ENCODE results near the gene SYT5. TPM values are rescaled to one million over a fixed set of nuclear protein-coding genes. Genes with fewer than 3 reads are reported as not detected.
A peak's percentile ranks its signal among the peaks of the same experiment; 100 is the strongest.

SYT5 gene
- not detected for total RNA-seq
- under 1 TPM; 0.29 to 0.59 TPM for polyA plus RNA-seq

GRCh38 chr19:55179606-55180484 lies at the start of gene SYT5:
Gene SYT5 (minus strand): TSS chr19:55180289. CDS start chr19:55179041, 1,248 bp downstream.
- peaks cover 42% of the 10 kb centered on the region for H3K27me3 ChIP-seq (ENCODE audit: insufficient read depth, low read length)
- peak within 1 kb of the TSS; percentile 42 to 63 for H3K4me3 ChIP-seq (ENCODE audit: low read length in 2 of 2)
- Mint-ChIP-seq H3K4me3 (peak within 1 kb of the TSS; percentile 70 to 88 (median 83)), H3K36me3 (peaks cover 0 to 3% of the 10 kb centered on the region in 2 donors), H3K27ac (peak within 1 kb of the TSS; percentile 87 to 99 (median 96)), H3K27me3 (peaks cover 41 to 55% of the 10 kb centered on the region in 2 donors), H3K4me1 (peaks cover 9 to 30% (median 19%) of the 10 kb centered on the region in 4 donors), H3K9me3 (peaks cover 0 to 4% (median 2%) of the 10 kb centered on the region in 8 donors)
- CTCF ChIA-PET (ENCODE audit: partially characterized antibody) = no interaction called here
- H3K4me1 ChIP-seq (ENCODE audit: insufficient read depth, low read length) = peaks cover 23% of the 10 kb centered on the region
- peak; percentile 57 to 66 (median 61) for DNase-seq
- intact Hi-C loops (cut with micrococcal nuclease) = loop anchor here (1.0 to 2.0 kb wide), 4 partner anchors 63 to 296 kb away; partner anchors contain the start of genes PPP1R12C, PPP6R1, RPL28 and ZNF628
- H3K27ac ChIP-seq (ENCODE audit: low read depth, low read length) = peak within 1 kb of the TSS; percentile 46
- H3K36me3 ChIP-seq (ENCODE audit: insufficient read depth, low read length) = no peaks in the 10 kb centered on the region
- POLR2A ChIA-PET (ENCODE audit: partially characterized antibody) = interaction anchor here (0.7 to 1.0 kb wide), 3 partner anchors 33 to 159 kb away, joined by 3 to 6 read pairs (median 4); partner anchors contain the start of genes KMT5C and PPP6R1
- no peaks in the 10 kb centered on the region for H3K9me3 ChIP-seq (ENCODE audit: control insufficient read depth in 1 of 2, low read length in 2 of 2)

- no peak overlapping the region for H3K4me3 ChIP-seq (ENCODE audit: low read length in 2 of 2)
- Mint-ChIP-seq H3K36me3 (peaks cover 20 to 66% of the 10 kb centered on the region in 2 donors), H3K4me3 (no peak overlapping the region), H3K27me3 (no peaks in the 10 kb centered on the region), H3K9me3 (no peaks in the 10 kb centered on the region), H3K27ac (no peak overlapping the region), H3K4me1 (peaks cover 0 to 5% (median 2%) of the 10 kb centered on the region in 4 donors)
- no peaks in the 10 kb centered on the region for H3K4me1 ChIP-seq (ENCODE audit: insufficient read depth, low read length)
- H3K36me3 ChIP-seq (ENCODE audit: insufficient read depth, low read length) = peaks cover 56% of the 10 kb centered on the region
- CTCF ChIA-PET (ENCODE audit: partially characterized antibody) = no interaction called here
- DNase-seq = no peak
- H3K27me3 ChIP-seq (ENCODE audit: insufficient read depth, low read length) = no peaks in the 10 kb centered on the region
- no peaks in the 10 kb centered on the region for H3K9me3 ChIP-seq (ENCODE audit: control insufficient read depth in 1 of 2, low read length in 2 of 2)
- intact Hi-C loops (cut with micrococcal nuclease) = no loop called here
- POLR2A ChIA-PET (ENCODE audit: partially characterized antibody) = no interaction called here
- no peak overlapping the region for H3K27ac ChIP-seq (ENCODE audit: low read depth, low read length)
Measured at GRCh38 chr19:55229789-55230182, 49.7 kb upstream of the SYT5 start.

DNA sequence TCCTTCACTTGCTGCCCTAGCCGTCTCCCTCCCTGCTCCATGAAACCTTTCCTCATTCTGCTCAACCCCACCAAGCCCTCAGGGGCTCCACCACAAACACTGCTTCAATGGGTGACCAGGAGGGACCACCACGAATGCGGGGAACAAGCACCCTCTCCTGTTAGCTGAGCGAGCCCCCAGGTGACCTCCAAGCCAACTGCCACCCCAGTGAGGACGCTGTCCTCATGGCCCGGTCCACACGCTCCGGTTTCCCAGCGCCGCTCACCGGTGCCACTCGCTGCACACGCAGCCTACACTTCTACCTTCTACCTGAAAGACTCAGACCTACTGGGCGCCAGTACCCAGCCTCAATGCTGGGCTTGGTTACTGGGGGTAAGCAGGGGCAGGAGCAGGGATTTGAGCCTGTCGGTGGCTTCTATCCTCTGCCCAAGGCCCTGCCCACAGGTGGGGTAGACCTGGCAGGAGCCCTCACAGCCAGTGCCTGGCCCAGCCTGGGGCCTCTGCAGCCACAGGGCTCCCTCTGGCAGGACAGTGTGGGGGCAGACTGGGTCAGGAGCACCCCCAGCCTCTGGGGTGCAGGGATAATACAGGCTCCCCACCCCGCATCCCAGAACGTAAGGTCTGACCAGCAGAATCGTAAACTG lies 49.2 kb upstream of the SYT5 start:
- Histone ChIP-seq H3K27ac (ENCODE audit: low read depth, low read length) (no peak overlapping the region), H3K4me1 (ENCODE audit: insufficient read depth, low read length) (no peaks in the 10 kb centered on the region), H3K36me3 (ENCODE audit: insufficient read depth, low read length) (peaks cover 51% of the 10 kb centered on the region), H3K9me3 (ENCODE audit: control insufficient read depth in 1 of 2, low read length in 2 of 2) (no peaks in the 10 kb centered on the region), H3K27me3 (ENCODE audit: insufficient read depth, low read length) (no peaks in the 10 kb centered on the region), H3K4me3 (ENCODE audit: low read length in 2 of 2) (no peak overlapping the region)
- Mint-ChIP-seq H3K36me3 (peaks cover 14 to 61% of the 10 kb centered on the region in 2 donors), H3K27me3 (no peaks in the 10 kb centered on the region), H3K9me3 (no peaks in the 10 kb centered on the region), H3K4me1 (peaks cover 0 to 5% (median 2%) of the 10 kb centered on the region in 4 donors), H3K4me3 (no peak overlapping the region), H3K27ac (peak overlapping the region in 1 of 7 donors; percentile 57)
- ChIA-PET CTCF (ENCODE audit: partially characterized antibody) (no interaction called here), POLR2A (ENCODE audit: partially characterized antibody) (no interaction called here)
- DNase-seq = no peak
- intact Hi-C loops (cut with micrococcal nuclease) = no loop called here

DNA sequence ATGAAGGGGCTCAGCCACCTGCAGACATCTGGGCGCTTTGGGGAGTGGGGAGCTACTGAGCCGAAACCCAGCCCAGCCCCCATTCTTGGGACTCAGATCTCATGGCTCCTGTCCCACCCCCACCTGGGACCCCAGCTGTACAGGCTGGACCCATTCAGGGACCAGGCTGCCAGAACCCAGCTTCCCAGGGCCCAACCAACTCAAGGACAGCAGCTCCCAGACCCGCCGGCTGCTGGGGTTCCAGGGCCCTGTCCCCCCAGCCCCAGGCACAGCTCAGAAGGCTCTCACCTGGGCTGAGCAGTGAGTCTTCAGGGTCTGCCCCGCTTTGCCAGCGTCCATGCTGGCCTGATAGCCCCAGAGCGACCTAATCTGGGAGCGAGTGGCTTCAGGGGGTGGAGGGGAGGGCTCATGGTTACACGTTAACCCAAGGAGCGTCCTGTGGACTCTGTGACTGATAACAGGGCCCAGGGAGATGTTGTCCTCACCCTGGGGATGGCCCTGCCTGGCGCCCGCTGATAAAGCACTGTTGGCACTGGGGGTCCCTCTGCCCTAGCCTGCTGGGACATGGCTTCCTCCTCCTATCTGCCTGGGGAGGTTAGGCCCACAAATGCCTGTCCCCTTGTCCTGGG lies 48.4 kb upstream of the SYT5 start, which contains the start of gene TMEM86B:
Gene TMEM86B, minus strand, starts transcription at position 361 of the 629 bp plus-strand sequence. Its CDS starts 22 bp downstream, at position 339.
- Mint-ChIP-seq H3K27ac (peak within 1 kb of the TSS in 2 of 7 donors; percentile 29 to 57), H3K27me3 (no peaks in the 10 kb centered on the region), H3K4me1 (peaks cover 0 to 5% (median 1%) of the 10 kb centered on the region in 4 donors), H3K9me3 (no peaks in the 10 kb centered on the region), H3K4me3 (no peak within 1 kb of the TSS), H3K36me3 (peaks cover 11 to 54% of the 10 kb centered on the region in 2 donors)
- ChIA-PET CTCF (ENCODE audit: partially characterized antibody) (no interaction called here), POLR2A (ENCODE audit: partially characterized antibody) (no interaction called here)
- Histone ChIP-seq H3K27ac (ENCODE audit: low read depth, low read length) (no peak within 1 kb of the TSS), H3K4me3 (ENCODE audit: low read length in 2 of 2) (no peak within 1 kb of the TSS), H3K27me3 (ENCODE audit: insufficient read depth, low read length) (no peaks in the 10 kb centered on the region), H3K4me1 (ENCODE audit: insufficient read depth, low read length) (no peaks in the 10 kb centered on the region), H3K9me3 (ENCODE audit: control insufficient read depth in 1 of 2, low read length in 2 of 2) (no peaks in the 10 kb centered on the region), H3K36me3 (ENCODE audit: insufficient read depth, low read length) (peaks cover 46% of the 10 kb centered on the region)
- DNase-seq = no peak
- intact Hi-C loops (cut with micrococcal nuclease) = no loop called here

GRCh38 chr19:55228015-55228391 lies 47.9 kb upstream of the SYT5 start:
- H3K27ac Mint-ChIP-seq = no peak overlapping the region
- no peak for DNase-seq
- peaks cover 11 to 49% of the 10 kb centered on the region in 2 donors for H3K36me3 Mint-ChIP-seq
- H3K27me3 Mint-ChIP-seq = no peaks in the 10 kb centered on the region
- H3K36me3 ChIP-seq (ENCODE audit: insufficient read depth, low read length) = peaks cover 40% of the 10 kb centered on the region
- no peak overlapping the region for H3K4me3 Mint-ChIP-seq
- no peaks in the 10 kb centered on the region for H3K27me3 ChIP-seq (ENCODE audit: insufficient read depth, low read length)
- H3K9me3 Mint-ChIP-seq = no peaks in the 10 kb centered on the region
- no peak overlapping the region for H3K27ac ChIP-seq (ENCODE audit: low read depth, low read length)
- POLR2A ChIA-PET (ENCODE audit: partially characterized antibody) = no interaction called here
- H3K4me3 ChIP-seq (ENCODE audit: low read length in 2 of 2) = no peak overlapping the region
- H3K4me1 ChIP-seq (ENCODE audit: insufficient read depth, low read length) = no peaks in the 10 kb centered on the region
- intact Hi-C loops (cut with micrococcal nuclease) = no loop called here
- CTCF ChIA-PET (ENCODE audit: partially characterized antibody) = no interaction called here
- no peaks in the 10 kb centered on the region for H3K9me3 ChIP-seq (ENCODE audit: control insufficient read depth in 1 of 2, low read length in 2 of 2)
- H3K4me1 Mint-ChIP-seq = peaks cover 0 to 3% (median 1%) of the 10 kb centered on the region in 4 donors

DNA sequence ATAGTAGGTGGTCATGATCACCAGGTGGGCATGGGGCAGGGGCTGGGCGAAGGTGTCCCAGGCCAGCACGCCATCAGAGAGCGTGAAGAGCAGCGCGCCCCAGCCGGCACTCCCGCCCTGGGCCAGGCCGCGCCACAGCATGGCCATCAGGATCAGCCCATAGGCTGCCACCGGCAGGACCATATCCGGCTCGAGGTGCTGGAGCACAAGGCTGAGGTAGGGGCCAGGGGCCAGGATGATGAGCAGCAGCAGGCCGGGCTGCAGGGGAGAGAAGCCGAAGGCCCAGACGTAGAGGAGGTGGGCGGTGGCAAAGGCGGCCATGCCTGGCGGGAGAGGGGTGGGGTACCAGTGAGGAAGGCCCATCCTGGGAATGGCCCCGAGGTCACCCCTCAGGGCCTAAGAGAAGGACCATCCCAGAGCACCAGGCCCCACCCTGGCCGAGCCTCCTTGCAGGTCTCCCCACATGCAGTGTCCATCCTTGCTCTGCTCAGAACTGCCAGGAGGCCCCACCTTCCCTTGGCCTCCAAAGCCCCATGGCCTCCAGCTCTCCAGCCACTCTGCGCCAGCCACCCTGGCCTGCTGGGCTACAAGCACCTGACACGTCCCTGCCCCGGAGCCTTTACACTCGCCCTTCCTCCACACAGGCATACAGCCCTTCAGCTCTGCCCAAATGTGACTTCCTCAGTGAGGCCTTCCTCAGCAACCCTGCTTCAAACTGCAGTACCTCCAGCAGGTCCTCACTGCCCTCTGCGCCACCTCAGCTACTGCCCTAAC lies 47.3 kb upstream of the SYT5 start:
- Mint-ChIP-seq H3K4me1 (peaks cover 0 to 3% (median 1%) of the 10 kb centered on the region in 4 donors), H3K27me3 (no peaks in the 10 kb centered on the region), H3K36me3 (peaks cover 11 to 45% of the 10 kb centered on the region in 2 donors), H3K4me3 (no peak overlapping the region), H3K27ac (peak overlapping the region in 2 of 7 donors; percentile 29), H3K9me3 (no peaks in the 10 kb centered on the region)
- no peaks in the 10 kb centered on the region for H3K27me3 ChIP-seq (ENCODE audit: insufficient read depth, low read length)
- no peaks in the 10 kb centered on the region for H3K4me1 ChIP-seq (ENCODE audit: insufficient read depth, low read length)
- ChIA-PET CTCF (ENCODE audit: partially characterized antibody) (no interaction called here), POLR2A (ENCODE audit: partially characterized antibody) (no interaction called here)
- H3K27ac ChIP-seq (ENCODE audit: low read depth, low read length) = no peak overlapping the region
- no peak overlapping the region for H3K4me3 ChIP-seq (ENCODE audit: low read length in 2 of 2)
- intact Hi-C loops (cut with micrococcal nuclease) = no loop called here
- peaks cover 35% of the 10 kb centered on the region for H3K36me3 ChIP-seq (ENCODE audit: insufficient read depth, low read length)
- H3K9me3 ChIP-seq (ENCODE audit: control insufficient read depth in 1 of 2, low read length in 2 of 2) = no peaks in the 10 kb centered on the region
- no peak for DNase-seq

All from CD4-positive, alpha-beta memory T cell (primary cell).